ENCODE data around the gene ABLIM1.

GRCh38 chr10:114402233-114402632 lies 255.8 kb downstream of the ABLIM1 start:
- no peak for TF ChIP-seq POLR2A (IDR thresholded peaks at IDR 0.05)
- TF ChIP-seq, protein P1, sequence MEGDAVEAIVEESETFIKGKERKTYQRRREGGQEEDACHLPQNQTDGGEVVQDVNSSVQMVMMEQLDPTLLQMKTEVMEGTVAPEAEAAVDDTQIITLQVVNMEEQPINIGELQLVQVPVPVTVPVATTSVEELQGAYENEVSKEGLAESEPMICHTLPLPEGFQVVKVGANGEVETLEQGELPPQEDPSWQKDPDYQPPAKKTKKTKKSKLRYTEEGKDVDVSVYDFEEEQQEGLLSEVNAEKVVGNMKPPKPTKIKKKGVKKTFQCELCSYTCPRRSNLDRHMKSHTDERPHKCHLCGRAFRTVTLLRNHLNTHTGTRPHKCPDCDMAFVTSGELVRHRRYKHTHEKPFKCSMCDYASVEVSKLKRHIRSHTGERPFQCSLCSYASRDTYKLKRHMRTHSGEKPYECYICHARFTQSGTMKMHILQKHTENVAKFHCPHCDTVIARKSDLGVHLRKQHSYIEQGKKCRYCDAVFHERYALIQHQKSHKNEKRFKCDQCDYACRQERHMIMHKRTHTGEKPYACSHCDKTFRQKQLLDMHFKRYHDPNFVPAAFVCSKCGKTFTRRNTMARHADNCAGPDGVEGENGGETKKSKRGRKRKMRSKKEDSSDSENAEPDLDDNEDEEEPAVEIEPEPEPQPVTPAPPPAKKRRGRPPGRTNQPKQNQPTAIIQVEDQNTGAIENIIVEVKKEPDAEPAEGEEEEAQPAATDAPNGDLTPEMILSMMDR (IDR thresholded peaks at IDR 0.05): no peak
